PFSK-1 (cell line): ENCODE measurements around the gene GFOD2.

Experiments
- POLR2AphosphoS5 ChIP-seq: IDR thresholded peaks from 2 replicates; pipeline ENCODE4 v1.6.1; 2012; ENCODE audit warnings: low read depth, mild to moderate bottlenecking, control low read depth, low read length, moderate library complexity
- TAF1 ChIP-seq: IDR thresholded peaks from 2 replicates; pipeline ENCODE4 v1.6.1; 2012; ENCODE audit warnings: low read length, control low read depth, borderline replicate concordance; ENCODE audit not compliant: insufficient read depth

DNA sequence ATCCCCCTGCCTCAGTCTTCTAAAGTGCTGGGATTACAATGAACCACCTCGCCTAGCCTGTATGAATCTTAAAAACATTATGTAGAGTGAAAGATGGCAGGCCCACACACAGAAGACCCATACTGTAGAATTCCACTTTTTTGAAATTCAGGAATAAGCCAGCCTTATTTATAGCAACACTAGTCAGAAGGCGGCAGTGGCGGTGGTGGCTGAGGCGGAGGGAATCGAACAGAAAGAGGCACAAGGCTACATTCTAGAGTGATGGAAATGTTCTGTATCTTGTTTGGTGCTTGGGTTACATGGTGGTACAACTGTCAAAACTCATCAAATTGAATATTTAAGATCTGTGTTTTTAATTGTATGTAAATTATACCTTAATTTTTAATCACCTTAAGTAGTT, 11.3 kb downstream of the GFOD2 start:
- TF ChIP-seq POLR2AphosphoS5, result no peak
- TF ChIP-seq TAF1, result no peak
